Skeletal muscle tissue (tissue), 4 donors: ENCODE measurements around the gene KRTAP15-1. TPM values are rescaled to one million over a fixed set of nuclear protein-coding genes. Genes with fewer than 3 reads are reported as not detected.

Source experiments
- H3K27ac ChIP-seq: one replicate; pipeline ENCODE4 v1.7.0; 2013; ENCODE audit warnings: mild to moderate bottlenecking, low read depth, low read length, inconsistent platforms
- H3K27me3 ChIP-seq, 3 donors: one replicate each; pipeline ENCODE4 v1.7.0; 2013; ENCODE audit warnings: low read length in 3 of 3; ENCODE audit not compliant: control insufficient read depth in 3 of 3, insufficient read depth in 3 of 3
- H3K36me3 ChIP-seq, 3 donors: one replicate each; pipeline ENCODE4 v1.7.0; 2013; ENCODE audit warnings: low read length in 3 of 3; ENCODE audit not compliant: control insufficient read depth in 3 of 3, insufficient read depth in 3 of 3
- H3K4me1 ChIP-seq, 3 donors: one replicate each; pipeline ENCODE4 v1.7.0; 2013; ENCODE audit warnings: low read length in 3 of 3, mild to moderate bottlenecking in 3 of 3; ENCODE audit not compliant: control insufficient read depth in 3 of 3, insufficient read depth in 3 of 3
- H3K4me3 ChIP-seq, 3 donors: one replicate each; pipeline ENCODE4 v1.7.0; 2013; ENCODE audit warnings: low read length in 3 of 3
- H3K9ac ChIP-seq, 3 donors: one replicate each; pipeline ENCODE4 v1.7.0; 2013; ENCODE audit warnings: low read length in 3 of 3, mild to moderate bottlenecking in 3 of 3, moderate library complexity in 2 of 3, low read depth in 1 of 3
- H3K9me3 ChIP-seq, 3 donors: one replicate each; pipeline ENCODE4 v1.7.0; 2013; ENCODE audit warnings: low read length in 3 of 3; ENCODE audit not compliant: control insufficient read depth in 3 of 3
- total RNA-seq: library from RNA; depleted of rRNA; stranded (reverse); fragments of >200 nt; gene quantifications from one replicate; pipeline ENCODE4 v1.2.3, GENCODE V29; 2014
- donor health status: Osteomylitis.

The KRTAP15-1 gene
- total RNA-seq, 1 donor from 2014 or later: not detected

DNA sequence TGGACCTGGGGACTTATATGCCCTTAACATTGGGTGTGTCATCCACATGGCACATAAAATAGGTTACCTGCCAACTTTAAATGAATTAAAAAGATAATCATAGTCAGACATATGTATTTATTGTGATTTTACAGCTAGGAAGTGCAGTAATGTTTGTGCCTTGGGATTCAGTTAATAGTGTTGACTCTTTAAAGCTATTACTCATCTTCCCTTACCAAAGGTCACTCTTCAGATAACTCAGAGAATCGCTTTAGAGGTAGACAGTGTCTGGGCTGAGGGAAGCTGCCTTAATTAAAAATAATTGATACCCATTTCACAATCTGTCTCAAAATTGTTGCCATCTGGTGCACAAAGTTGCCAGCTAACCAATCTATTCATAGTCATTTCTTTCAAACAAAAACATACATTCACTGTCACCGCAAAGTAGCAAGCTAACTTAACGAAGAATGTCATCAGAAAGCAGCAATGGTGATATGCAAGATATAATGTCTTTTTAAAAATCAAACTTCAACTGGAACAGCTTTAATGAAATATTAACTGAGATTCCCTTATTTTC, 3.0 kb upstream of the KRTAP15-1 start:
- Histone ChIP-seq H3K36me3 (no peaks in the 10 kb centered on the region), H3K27me3 (peaks cover 0 to 2% (median 0%) of the 10 kb centered on the region in 3 donors), H3K4me3 (no peak overlapping the region), H3K9ac (no peak overlapping the region), H3K4me1 (no peaks in the 10 kb centered on the region), H3K27ac (no peak overlapping the region), H3K9me3 (no peaks in the 10 kb centered on the region)

DNA sequence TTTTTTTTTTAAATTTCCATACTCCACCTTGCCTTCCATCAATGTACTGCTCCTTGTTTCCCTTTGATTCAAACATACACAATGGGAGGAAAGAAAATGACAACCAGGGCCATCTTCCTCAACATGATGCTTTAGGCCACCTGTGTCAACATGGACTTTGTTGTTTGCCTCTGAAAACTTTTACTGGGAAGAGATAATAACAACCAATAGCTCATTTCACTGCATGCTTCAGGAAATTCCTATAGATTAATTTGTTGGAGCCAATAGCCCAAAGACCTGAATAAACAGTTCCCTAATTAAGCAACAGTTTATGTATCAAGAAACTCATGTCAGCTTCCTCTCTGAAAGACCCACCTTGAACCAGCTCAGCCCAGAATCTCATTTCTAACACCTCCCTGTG, 3.2 kb downstream of the KRTAP15-1 start:
- H3K4me1 ChIP-seq: no peaks in the 10 kb centered on the region
- no peaks in the 10 kb centered on the region for H3K27me3 ChIP-seq
- H3K36me3 ChIP-seq: no peaks in the 10 kb centered on the region
- no peak overlapping the region for H3K4me3 ChIP-seq
- no peak overlapping the region for H3K9ac ChIP-seq
- H3K27ac ChIP-seq: no peak overlapping the region
- no peaks in the 10 kb centered on the region for H3K9me3 ChIP-seq

DNA sequence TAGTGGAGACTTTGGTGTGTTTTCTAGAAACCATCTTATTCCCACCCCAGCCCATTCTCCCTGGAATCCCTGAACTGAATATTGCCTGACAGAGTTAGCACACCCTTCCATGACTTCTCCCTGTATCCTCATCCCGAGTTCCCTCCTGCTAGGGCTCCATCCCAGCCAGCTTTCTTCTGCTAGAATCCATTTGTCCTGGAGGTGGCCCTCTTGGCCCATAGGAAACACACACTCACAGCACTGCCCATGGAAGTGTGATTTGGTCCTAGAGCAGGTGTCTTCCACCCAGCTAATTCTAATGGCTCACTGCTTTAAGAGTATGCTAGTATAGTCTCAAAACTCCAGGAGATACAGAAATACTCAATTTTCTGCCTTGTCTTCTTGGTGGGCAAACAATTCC, 4.1 kb downstream of the KRTAP15-1 start:
- Histone ChIP-seq H3K4me3 (no peak overlapping the region), H3K27me3 (no peaks in the 10 kb centered on the region), H3K27ac (no peak overlapping the region), H3K9ac (no peak overlapping the region), H3K36me3 (no peaks in the 10 kb centered on the region), H3K4me1 (no peaks in the 10 kb centered on the region), H3K9me3 (no peaks in the 10 kb centered on the region)

GRCh38 chr21:30447056-30447455, 7.0 kb downstream of the KRTAP15-1 start:
- no peaks in the 10 kb centered on the region for H3K36me3 ChIP-seq
- H3K27me3 ChIP-seq: no peaks in the 10 kb centered on the region
- no peak overlapping the region for H3K27ac ChIP-seq
- no peaks in the 10 kb centered on the region for H3K9me3 ChIP-seq
- no peak overlapping the region for H3K4me3 ChIP-seq
- H3K4me1 ChIP-seq: no peaks in the 10 kb centered on the region
- no peak overlapping the region for H3K9ac ChIP-seq

DNA sequence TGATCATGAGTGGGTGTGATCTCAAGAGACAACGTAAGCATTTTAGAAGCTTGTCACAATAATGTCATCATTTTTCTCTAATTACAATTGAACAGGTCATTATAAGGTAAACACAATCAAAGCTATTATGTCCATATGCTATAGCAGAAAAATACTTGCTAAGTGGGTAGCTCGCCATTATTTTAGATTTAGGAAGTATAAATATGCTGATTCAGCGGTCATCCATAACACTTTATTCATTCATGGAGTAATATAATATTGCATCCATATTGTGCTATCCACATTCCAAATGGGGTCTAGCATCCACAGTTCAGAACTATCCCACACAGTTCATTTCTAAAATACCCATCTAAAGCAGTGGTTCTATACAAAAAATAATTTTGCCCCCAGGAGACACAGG, 8.4 kb downstream of the KRTAP15-1 start:
- Histone ChIP-seq H3K27me3 (no peaks in the 10 kb centered on the region), H3K27ac (no peak overlapping the region), H3K36me3 (no peaks in the 10 kb centered on the region), H3K9ac (no peak overlapping the region), H3K4me1 (no peaks in the 10 kb centered on the region), H3K4me3 (no peak overlapping the region), H3K9me3 (no peaks in the 10 kb centered on the region)

- no peak overlapping the region for H3K4me3 ChIP-seq
- no peaks in the 10 kb centered on the region for H3K4me1 ChIP-seq
- H3K9ac ChIP-seq: no peak overlapping the region
- H3K27ac ChIP-seq: no peak overlapping the region
- H3K36me3 ChIP-seq: no peaks in the 10 kb centered on the region
- no peaks in the 10 kb centered on the region for H3K9me3 ChIP-seq
- no peaks in the 10 kb centered on the region for H3K27me3 ChIP-seq
Observed at GRCh38 chr21:30463713-30464112, 23.6 kb downstream of the KRTAP15-1 start.

GRCh38 chr21:30468900-30469714, 29.0 kb downstream of the KRTAP15-1 start:
- Histone ChIP-seq H3K9ac (no peak overlapping the region), H3K4me1 (no peaks in the 10 kb centered on the region), H3K36me3 (no peaks in the 10 kb centered on the region), H3K4me3 (no peak overlapping the region), H3K27ac (no peak overlapping the region), H3K27me3 (no peaks in the 10 kb centered on the region), H3K9me3 (no peaks in the 10 kb centered on the region)

DNA sequence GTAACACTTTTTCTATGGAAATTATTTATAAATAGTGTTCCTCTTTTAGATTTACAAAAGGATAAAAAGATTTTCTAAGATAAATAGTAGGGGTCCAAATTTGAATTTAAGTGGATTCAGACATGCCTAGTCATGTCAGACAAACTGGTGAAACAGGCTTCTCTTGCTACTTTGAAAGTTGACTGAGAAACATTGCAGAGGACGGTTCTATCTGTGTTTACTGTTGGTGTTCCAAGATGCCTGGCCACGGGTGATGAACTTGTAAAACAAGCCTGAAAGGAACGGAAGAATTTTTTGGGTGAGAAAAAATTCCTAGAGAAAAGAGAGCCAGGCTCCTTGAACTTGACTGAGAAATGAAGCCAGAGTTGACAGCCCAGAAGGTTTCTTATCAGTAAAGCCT, 37.9 kb downstream of the KRTAP15-1 start:
- no peaks in the 10 kb centered on the region for H3K9me3 ChIP-seq
- no peak overlapping the region for H3K27ac ChIP-seq
- no peak overlapping the region for H3K9ac ChIP-seq
- H3K4me3 ChIP-seq: no peak overlapping the region
- no peaks in the 10 kb centered on the region for H3K36me3 ChIP-seq
- no peaks in the 10 kb centered on the region for H3K27me3 ChIP-seq
- no peaks in the 10 kb centered on the region for H3K4me1 ChIP-seq

DNA sequence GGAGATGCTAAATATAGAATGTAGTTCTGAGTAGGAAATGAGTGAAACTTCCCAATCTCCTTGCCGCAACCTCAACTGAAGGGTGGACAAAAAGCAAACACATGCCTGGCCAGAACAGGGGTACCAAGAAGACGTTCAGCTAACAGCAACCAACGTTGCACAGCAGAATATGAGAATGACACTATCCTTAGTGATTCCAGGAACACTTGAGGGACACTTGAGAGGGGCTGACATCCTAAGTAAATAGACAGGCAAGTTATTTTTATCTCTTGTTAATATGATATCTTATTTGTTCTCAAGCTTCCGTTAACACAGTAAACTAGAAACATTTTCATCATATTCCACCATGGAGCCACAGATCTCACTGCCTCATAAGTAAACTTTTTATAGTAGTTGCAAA, 39.2 kb downstream of the KRTAP15-1 start:
- Histone ChIP-seq H3K27ac (peak overlapping the region; percentile 32), H3K36me3 (no peaks in the 10 kb centered on the region), H3K9ac (no peak overlapping the region), H3K9me3 (no peaks in the 10 kb centered on the region), H3K27me3 (no peaks in the 10 kb centered on the region), H3K4me3 (peak overlapping the region in 1 of 3 donors; percentile 28), H3K4me1 (no peaks in the 10 kb centered on the region)

GRCh38 chr21:30480145-30480544, 40.1 kb downstream of the KRTAP15-1 start, which contains the start of gene KRTAP19-1:
TSS of gene KRTAP19-1 (minus strand) at chr21:30480367. CDS start at chr21:30480317, 50 bp downstream.
- Histone ChIP-seq H3K4me3 (peak within 1 kb of the TSS in 1 of 3 donors; percentile 28), H3K27ac (peak within 1 kb of the TSS; percentile 32), H3K36me3 (no peaks in the 10 kb centered on the region), H3K9ac (no peak within 1 kb of the TSS), H3K27me3 (no peaks in the 10 kb centered on the region), H3K9me3 (peaks cover 0 to 3% (median 0%) of the 10 kb centered on the region in 3 donors), H3K4me1 (no peaks in the 10 kb centered on the region)
